Stimulated activated CD4-positive, alpha-beta T cell treated with anti-CD3 and anti-CD28 coated beads, TNF-alpha, amount 100 ng/mL, for 1 hour (primary cell): Measurements from ENCODE around the gene GNGT2.

ENCODE experiments used
- DNase-seq, 3 donors: peaks; one replicate each; pipeline ENCODE4 v3.0.0-alpha.2; 2020; ENCODE audit warnings: low read depth in 3 of 3, low spot score in 1 of 3

GNGT2 gene

DNA sequence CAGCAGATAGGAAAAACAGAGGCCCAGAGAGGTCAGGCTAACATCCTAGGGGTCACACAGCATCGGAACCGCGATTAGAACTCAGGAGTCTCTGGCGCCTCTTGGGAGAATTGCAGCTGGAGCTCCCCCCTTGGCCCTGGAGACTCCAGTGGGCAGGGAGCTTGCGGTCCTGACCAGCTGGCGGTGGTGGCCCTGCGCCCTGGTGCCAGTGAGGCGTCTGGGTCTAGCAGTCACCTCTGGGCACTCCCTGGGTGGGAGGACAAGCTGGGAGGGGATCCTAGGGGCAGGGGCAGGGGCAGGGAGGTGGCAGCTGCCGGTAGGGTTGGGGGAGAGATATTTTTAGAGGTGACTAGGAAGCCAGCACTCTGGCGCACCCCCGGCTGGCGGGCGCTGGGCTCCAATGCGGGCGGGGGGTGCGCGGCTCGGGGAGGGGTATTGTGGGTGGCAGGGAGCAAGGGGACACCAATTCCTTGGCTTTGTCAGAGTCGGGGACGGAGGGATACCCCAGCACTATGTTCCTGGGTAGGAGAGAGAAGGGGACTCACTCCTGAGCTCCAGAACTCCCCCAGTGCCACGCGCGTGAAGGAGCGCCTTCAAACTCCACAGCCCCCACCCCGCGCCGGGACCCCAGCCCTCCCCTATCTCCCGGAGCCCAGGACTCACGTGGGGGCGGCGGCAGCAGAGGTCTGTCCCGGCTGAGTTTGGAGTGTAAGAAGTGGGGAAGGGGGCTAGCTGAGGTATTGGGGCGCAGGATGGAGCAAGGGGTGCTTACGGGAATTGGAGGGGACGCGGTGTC, 19.6 kb upstream of the GNGT2 start:
- no peak for DNase-seq

DNA sequence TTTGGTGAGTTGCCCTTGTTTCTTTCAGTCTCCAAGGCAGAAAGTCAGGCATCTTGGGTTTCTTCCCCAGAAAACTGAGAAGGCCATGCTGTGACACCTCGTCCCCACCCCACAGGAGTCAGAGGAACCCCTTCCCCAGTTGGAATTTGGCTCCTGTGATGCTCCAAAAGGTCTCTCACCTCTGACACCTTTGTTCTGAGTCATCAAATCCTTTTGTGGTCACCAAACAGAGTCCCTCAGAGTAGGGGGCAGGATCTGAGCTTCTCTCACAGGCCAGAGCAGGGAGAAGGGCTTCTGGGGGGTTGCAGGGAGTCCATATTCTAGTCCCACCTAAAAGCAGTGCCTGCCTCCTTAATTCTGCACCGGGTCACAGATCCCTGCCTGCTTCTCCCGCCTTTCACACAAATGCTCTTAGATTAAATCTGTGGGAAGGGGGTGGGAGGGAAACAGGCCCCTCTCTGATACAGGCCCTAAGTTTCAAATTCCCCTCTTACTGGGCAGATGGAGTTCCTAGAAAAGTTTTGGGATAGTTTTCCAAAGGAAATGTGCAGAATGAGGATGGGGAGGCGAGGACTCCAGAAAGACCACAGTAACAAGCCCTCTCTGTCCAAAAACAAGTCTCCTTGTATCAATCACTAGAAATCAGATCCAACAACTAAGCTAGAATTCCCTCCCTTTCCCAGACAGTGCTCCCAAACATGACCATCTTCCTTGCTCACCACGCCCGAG, 18.9 kb upstream of the GNGT2 start:
- no peak for DNase-seq

DNA sequence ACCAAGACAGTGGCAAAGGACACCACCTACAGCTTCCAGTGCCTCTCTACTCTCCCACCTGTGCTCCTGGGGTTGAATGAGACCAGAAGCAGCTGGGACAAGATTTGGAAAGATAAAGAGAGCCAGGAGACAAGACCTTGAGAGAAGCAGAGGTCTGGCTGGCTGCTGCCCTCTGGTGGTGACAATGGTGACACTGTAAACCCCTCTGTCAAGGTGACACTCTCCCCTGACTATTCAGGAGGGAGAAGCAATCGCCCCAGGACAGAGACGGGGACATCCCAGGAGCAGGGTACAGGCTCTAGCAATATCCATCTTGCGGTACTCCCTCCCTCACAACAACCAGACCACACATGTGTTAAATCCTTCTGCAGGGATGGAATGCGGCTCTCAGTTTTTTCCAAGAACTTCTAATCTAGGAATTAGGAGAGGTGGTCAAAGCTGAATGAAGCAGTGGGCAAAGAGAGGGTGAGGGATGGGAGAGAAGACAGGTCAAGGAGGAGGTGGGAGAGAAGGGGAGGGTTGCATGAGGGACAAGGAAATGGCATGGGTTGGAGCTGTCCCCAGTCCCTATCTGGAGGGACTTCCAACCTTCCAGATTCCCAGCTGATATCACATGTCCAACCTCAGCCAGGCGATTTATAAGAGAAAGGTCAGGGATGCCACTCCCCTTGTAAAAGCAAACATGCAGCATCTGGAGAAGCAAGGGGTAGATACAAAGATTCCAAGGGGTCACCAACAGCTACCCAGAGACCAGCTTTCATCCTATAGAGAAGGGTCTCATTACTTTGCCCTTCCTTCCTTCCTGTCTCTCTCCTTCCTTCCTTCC, 17.3 kb upstream of the GNGT2 start:
- peak; percentile 41 to 64 (median 57) for DNase-seq

DNA sequence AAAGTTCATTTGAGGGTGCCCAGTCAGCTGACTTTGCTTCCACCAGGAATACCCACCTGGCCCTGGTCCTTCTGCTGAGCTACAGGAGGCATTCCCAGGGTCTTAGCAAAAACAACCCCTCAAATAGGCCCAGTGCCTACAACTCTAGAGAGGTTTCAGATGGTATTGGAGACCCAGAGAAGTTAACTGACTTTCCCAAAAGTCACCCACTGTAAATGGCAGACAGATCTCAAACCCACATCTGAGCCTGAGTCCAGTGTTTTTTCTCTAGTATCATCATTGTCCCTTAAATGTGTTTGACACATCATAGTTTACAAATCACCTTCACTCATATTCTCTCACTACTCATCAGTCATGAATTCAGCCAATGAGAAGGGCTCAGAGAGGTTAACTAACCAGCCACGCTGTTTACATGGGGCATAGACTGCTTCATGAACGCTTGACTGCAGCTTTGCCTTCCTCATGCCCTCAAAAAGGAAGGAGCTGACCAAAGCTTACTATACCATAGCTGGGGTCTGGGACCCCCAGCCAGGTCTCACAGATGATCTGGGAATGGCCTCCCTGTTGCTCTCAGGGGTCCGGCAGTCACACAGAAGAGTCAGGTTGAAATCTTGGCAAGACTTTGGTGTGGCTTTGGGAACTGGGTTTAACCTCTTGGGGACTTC, 16.5 kb upstream of the GNGT2 start:
- DNase-seq = no peak

DNA sequence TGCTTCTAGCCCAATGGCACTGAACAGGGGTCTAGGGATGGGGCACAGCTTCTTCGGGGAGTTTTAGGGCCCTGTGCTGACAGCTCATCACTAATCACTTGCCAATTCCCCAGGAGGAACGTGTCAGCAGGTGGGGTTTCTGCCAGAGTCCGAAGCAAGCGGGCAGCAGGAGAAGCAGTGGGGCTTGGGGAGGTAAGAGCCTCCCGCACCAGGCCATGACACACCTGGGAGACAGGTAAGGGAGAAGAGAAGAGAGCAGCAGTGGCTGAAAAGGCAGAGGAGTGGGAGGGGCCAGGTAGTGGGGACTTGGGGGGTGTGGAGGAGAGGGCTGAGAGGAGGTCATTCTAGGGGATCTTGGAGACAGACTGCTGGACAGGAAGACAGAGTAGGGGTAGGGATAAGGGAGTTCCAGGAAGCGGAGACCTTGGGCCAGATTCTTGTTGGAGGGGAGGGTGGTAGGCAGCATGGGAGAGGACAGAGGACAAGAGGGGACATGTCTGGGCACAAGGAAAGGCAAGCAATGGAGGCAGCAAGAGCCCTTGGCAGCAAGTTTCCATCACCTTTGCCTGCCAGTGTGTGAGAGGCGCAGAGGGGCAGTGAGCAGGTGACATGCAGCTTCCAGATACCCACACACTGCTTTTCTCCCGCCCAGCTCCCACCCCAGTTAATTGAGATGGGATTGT, 15.3 kb upstream of the GNGT2 start:
- no peak for DNase-seq

DNA sequence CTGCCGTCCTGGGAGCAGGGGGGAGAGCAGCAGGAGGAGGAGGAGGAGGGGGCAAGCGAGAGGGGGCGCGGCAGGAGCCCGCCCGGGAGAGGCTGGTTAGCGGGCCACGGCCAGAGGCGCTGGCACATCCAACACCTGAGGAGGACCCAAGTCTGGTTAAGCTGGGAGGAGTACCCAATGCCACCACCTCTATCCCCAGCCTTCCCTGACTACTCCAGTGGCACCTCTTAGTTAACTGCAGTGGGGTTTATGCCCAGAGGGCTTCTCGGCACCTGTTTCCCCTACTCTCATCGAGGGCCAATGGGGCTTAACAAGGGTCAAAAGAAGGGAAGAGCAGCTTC, 14.6 kb upstream of the GNGT2 start:
- no peak for DNase-seq

DNA sequence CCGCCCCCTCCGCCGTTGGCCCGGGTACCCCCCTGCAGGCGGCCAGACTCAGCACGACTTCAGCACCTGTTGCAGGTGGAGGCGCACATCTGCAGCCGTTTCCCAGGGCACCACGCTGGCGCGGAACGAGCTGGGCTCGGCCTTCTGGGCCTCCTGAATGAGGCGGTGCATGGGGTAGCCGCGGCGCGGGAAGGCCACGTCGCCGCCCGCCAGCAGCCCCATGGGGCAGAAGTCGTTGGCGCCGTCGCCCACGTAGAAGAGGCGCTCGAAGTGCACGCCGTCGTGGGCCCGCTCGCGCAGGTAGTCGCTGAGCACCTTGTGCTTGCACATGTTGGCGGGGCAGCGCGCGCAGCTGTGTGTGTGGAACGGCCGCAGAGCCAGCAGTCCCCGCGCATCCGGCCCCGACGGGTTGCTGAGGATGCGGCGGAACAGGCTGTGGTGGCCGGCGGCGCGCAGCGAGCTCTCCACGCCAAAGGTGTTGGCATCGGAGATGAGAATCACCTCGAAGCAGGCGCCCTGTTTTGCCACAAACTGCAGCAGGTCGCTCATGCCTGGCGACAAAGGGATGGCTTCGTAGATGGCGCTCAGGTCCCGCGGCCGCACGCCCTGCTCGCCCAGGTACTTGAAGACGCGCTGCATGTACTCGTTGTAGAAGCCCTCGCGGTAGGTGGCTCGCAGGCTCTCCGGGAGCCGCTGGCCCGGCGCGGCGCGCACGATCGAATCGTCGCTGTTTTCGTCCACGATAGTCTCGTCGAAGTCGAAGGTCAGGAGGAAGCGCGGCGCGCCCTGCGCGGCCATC, 14.0 kb upstream of the GNGT2 start:
- DNase-seq = no peak

DNA sequence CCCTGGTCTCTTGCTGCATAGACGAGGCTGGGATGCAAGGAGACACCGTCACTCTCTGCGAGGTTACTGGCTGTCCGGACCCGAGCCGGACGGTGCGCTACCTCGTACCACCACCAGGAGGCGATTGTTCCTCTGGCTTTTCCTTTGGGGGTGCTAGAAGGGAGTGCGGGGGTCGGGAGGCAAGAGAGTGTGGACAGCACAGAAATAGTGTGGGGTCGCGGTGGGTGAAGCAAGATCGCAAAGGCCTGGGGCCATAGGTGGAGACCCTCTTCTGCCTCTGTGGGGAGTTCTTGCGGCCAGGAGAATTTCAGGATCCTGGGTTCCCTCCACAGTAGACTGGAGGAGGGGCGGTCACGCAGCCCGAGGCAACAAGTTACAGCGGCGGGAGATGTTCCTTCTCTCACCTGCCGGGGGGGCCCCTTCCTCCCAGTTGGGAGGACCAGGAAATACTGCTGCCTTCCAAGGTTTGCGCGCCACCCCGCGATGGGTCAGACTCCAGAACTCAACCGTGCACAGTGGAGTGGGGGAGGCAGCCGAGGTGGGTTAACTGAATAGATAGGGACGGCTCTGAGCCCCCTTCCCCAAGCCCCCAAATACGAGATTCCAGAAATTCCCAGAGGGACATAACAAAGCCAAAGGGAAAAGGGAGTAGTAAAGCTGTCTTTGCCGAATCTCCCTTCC, 13.3 kb upstream of the GNGT2 start:
- peak in 1 of 3 donors; percentile 65 for DNase-seq

DNA sequence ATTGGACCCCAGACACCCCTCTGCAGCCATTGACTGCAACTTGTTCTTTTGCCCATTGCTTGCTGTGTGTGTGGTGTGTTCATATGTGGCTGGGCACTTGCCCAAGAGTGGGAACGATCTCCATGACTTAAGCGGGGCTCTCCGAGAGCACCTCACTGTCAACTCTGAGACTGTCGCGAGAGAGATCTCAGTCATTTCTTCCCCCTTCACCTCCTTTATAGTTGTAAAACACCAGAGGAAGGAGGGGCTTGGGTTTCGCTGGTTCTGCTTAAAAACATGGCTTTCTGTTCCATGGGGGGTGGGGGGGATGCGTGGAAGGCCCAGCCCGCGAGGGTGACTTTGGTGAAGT, 12.8 kb upstream of the GNGT2 start:
- DNase-seq = no peak

DNA sequence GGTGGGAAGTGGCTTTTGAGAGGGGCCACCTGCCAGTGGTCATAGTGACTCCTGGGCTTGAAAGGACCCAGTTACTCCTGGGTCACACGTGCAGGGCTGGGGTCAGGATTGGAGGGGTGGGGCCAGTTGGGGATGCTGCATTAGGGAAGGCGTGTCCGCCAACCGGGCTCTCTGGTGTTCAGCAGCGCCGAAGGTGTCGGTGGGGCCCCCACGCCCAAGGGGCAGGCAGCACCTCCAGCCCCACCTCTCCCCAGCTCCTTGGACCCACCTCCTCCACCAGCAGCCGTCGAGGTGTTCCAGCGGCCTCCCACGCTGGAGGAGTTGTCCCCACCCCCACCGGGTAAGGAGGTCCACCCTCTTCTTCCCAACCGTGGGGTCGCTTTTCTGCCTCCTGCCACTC, 9.6 kb upstream of the GNGT2 start:
- DNase-seq = no peak

DNA sequence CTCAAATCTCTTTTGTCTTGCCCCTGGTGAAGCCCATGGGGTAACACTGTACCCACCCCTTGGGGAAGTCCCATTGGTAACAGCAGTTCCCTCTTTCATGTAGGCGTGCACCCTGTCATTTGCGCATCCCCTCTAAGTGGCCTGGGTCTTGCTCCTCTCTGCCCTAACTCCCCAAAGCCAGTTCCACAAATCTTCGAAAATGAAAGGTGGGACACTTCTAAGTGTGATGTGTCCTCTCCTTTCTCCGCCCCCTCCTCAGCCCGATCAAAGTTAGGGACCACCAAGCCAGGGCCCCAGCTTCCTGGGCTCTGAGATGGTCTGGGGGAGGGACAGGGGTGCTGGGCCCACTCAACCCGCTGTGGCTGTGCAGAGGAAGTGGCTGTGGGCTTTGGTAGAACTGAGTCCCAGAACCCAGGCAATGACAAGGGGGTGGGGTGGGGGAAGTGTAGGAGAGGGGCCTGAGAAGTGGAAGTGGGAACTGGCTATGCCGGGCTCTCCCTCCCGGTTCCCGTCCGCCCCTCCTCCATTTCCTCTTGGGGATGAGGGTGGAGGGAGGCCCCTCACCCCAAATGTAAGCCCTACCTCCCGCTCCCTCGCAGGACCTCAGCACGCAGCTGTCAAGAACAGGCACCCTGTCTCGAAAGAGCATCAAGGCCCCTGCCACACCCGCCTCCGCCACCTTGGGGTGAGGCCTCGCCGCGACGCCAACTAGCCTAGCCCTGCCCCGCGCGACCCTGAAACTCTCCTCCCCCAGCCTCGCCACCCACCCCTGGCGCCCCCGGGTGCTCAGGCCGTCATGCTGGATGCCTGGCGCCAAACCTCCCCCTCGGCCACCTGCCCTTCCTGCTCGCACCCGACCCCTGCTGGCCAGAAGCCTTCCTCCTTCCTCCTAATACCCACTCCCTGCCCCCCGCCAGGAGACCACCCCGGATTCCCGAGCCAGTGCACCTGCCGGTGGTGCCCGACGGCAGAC, 8.9 kb upstream of the GNGT2 start:
- DNase-seq = no peak

DNA sequence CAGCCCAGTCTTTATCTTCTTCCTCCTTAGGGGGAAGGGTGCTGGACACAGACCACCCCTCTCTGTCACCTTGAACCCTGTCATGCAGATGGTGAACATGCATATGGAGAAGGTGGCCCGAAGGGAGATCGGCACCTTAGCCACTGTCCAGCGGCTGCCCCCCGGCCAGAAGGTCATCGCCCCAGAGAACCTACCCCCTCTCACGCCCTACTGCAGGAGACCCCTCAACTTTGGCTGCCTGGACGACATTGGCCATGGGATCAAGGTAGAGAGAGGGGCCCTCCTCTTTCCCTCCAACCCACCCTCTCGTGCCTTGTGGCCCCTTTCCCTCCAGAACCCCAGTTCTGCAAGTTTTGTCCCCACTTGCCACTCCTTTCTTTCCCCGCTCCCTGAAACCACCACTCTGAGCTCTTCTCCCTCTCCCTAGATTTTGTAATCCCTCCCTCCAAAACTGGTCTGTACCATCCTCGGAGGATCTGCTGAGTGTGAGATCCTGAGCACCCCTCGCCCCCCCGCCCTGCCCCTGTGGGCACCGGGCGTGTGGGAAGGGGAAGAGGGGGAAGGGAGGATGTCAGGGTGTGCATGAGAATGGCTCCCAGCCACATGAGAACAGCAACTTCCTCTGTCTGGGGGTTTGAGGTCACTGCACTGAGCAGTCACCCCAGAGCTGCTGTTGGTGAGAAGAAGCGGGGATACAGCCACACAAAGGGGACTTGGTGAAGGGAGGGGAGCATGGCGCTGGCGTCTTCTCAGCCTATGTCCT, 7.5 kb upstream of the GNGT2 start:
- peak in 1 of 3 donors; percentile 32 for DNase-seq

DNA sequence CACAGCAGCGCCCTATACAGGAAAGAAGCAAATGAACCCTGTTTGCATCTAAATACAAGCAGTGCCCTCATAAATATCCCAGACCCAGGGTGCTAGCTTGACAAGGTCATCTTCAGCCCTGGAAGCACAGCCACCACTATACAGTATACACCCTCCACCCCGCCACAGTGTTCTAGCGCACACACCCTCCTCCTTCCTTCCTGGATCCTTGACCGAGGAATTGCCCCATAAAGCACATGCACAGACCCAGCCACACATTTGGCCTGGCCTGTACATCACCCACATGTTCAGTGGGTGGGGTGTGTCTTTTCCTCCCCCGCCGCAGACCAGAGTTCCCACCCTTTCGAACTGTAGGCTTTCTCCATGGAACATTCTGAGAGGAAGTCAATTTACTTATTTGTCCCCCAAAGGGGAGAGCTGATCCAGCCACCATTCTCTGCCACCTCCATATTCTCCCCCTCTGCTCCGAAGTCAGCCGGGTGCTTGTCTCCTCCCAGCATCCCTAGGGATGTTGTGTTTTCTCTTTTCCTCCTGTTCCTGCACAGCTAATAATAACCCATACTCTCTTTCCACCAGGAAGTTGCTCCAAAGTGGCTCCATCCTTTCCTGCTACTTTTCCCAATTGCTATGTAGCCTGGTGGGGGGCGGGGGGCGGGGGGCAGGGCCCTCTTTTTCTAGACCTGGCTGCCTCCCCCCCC, 6.7 kb upstream of the GNGT2 start:
- DNase-seq = no peak

DNA sequence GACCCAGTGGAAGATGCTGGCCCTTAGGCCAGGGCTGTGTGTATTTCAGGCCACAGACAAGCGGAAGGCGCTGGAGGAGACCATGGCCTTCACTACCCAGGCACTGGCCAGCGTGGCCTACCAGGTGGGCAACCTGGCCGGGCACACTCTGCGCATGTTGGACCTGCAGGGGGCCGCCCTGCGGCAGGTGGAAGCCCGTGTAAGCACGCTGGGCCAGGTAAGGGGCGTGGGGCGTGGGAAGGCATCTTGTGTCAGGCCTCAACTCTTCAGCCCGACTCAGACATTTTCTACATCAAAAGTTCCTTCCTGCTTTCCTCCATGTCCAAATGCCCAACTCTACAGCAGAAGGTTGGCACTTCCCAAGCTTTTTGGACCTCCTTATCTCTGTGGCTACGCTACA, 6.1 kb upstream of the GNGT2 start:
- no peak for DNase-seq

DNA sequence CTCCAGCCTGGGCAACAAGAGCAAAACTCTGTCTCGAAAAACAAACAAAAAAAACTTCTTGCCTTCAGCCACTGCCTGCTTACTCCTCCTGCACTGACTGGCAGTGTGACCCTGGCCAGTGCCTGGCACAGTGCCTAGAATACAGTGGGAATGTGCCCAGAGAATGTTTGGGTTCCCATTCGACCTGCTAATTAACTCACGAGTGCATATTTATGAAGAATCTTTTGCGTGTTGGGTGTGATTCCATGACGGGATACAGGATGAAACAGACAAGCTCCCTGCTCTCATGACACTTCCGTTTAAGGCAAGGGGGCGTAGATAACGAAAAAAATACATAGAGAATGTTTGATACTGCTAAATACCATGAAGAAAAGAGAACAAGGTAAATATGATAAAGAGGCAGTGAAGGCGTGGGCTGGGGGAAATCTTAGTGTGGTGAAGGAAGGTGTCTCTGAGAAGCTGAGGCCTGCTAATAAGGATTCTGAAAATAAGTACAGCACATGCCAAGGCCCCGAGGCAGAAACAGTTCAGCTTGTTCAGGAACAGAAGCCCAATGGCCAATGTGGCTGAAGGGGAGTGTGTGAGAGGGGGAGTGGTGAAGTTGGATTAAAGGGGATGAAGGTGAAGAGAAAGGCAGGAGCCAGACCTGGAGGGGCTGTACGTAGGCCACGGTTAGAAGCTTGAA, 4.4 kb upstream of the GNGT2 start:
- no peak for DNase-seq

DNA sequence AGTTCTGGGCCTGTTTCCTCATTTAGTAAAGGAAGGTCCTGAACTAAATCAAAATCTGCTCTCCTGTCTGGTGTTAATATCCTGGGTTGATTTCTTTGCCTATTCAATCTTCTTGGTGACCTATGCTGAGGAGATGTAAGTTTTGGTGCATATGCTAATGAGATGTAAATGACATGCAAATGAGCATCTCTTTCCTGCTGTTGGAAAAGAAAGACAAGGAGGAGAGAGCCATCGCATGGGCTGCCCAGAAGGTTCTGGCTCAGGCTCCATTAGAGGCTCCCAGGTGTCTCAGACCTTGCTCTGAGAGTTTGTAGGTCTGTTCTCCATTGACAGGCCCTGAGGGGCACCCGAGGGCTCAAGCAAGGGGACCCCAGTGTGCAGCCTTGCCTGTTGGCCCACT, 3.5 kb upstream of the GNGT2 start:
- DNase-seq = no peak

DNA sequence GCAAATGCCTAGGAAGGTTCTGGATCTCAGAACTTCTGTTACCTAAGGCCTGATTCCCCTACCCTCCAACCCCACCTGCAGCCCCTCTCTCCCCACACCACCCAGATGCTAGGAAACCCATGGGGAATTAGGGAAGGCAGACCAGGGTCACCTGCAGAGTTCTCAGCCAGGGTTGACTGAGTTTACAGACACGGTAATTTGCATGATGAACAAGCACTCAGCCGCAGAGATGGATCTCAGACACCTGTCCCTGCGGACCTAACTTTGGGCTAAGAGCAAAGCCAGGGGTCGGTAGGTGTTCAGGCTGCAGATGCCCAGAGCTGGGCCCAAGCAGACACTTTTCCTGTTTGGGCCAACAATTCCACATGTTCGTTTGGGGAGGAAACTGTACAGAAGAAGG, 3.0 kb upstream of the GNGT2 start:
- no peak for DNase-seq
